Esophagus muscularis mucosa (tissue), 4 donors: ENCODE measurements around the gene PPP1R12C. TPM values are rescaled to one million over a fixed set of nuclear protein-coding genes. Genes with fewer than 3 reads are reported as not detected.
A peak's percentile ranks its signal among the peaks of the same experiment; 100 is the strongest.

Experiments used
- DNase-seq: peaks from one replicate; pipeline ENCODE4 v3.0.0-alpha.2; 2017; ENCODE audit errors: extremely low spot score
- H3K27ac ChIP-seq, 4 donors: fragments of 200-600 bp; sonication (generic); replicated peaks in 1 of 4; 1 replicate in 3 of 4; 2 replicates in 1 of 4; pipeline ENCODE4 v1.5.1; 2016 to 2019; ENCODE audit warnings: mild to moderate bottlenecking in 1 of 4
- H3K27me3 ChIP-seq, 4 donors: fragments of 200-600 bp; sonication (generic); one replicate each; pipeline versions ENCODE4 v1.5.1 to v1.6.0; 2016 to 2019
- H3K36me3 ChIP-seq, 4 donors: fragments of 200-600 bp; sonication (generic); one replicate each; pipeline ENCODE4 v1.5.1; 2016 to 2019
- H3K4me1 ChIP-seq, 4 donors: fragments of 200-600 bp; sonication (generic); one replicate each; pipeline ENCODE4 v1.5.1; 2016 to 2019
- H3K4me3 ChIP-seq, 4 donors: fragments of 200-600 bp; sonication (generic); 1 replicate in 2 of 4; 2 replicates in 2 of 4; pipeline ENCODE4 v1.5.1; 2016 to 2019; ENCODE audit warnings: mild to moderate bottlenecking in 4 of 4, moderate library complexity in 1 of 4
- H3K9me3 ChIP-seq, 4 donors: fragments of 200-600 bp; sonication (generic); 1 replicate in 3 of 4; 2 replicates in 1 of 4; pipeline ENCODE4 v1.5.1; 2016 to 2019
- CTCF ChIP-seq, 3 experiments: fragments of 200-600 bp in 2 of 3; fragments of 450-650 bp in 1 of 3; sonication (generic) in 2 of 3; IDR thresholded peaks; one replicate each; pipeline ENCODE4 v1.5.1; 2017 to 2019; ENCODE audit warnings: antibody characterized with exemption in 3 of 3, mild to moderate bottlenecking in 2 of 3, moderate library complexity in 1 of 3
- EP300 ChIP-seq: sonication (generic); formaldehyde crosslinking; IDR thresholded peaks from one replicate; pipeline ENCODE4 v1.6.1; 2017; ENCODE audit warnings: antibody characterized with exemption
- POLR2A ChIP-seq: fragments of 450-650 bp; IDR thresholded peaks from one replicate; pipeline ENCODE4 v1.6.1; 2017; ENCODE audit warnings: antibody characterized with exemption, moderate library complexity, mild to moderate bottlenecking, low read depth
- POLR2AphosphoS5 ChIP-seq, 2 donors: sonication (generic); formaldehyde crosslinking; IDR thresholded peaks; one replicate each; pipeline ENCODE4 v1.6.1; 2017; ENCODE audit warnings: antibody characterized with exemption in 2 of 2
- WGBS: methylation state at CpG from one replicate; pipeline ENCODE4 v1.1.5; 2018; 5-methylcytosine and 5-hydroxymethylcytosine counted together
- intact Hi-C: fragments of 100-400 bp; cut with DNase I; formaldehyde crosslinking; loops from one replicate; pipeline ENCODE4 v1.15.1; 2023
- total RNA-seq, 4 donors: library from RNA; depleted of rRNA; stranded (reverse); fragments of >200 nt; gene quantifications; one replicate each; pipeline versions ENCODE4 v1.1.0 to v1.2.1, GENCODE V29; 2016

Gene PPP1R12C
- total RNA-seq, 4 donors from 2014 or later: 257 to 451 (median 351) TPM

- Histone ChIP-seq H3K27me3 (peaks cover 18 to 57% (median 42%) of the 10 kb centered on the region in 4 donors), H3K27ac (peak overlapping the region in 2 of 4 donors; percentile 20 to 47)
- intact Hi-C loops: no loop called here
These were observed 31.3 kb downstream of the PPP1R12C start for GRCh38 chr19:55085923-55086715.

GRCh38 chr19:55084416-55084815 is 33.0 kb downstream of the PPP1R12C start:
- TF ChIP-seq EP300 (no peak), POLR2A (no peak), CTCF (IDR thresholded peaks at IDR 0.05) (no peak), POLR2AphosphoS5 (IDR thresholded peaks at IDR 0.05) (no peak)
- Histone ChIP-seq H3K4me1 (peaks cover 44 to 72% (median 63%) of the 10 kb centered on the region in 4 donors), H3K27me3 (peaks cover 18 to 74% (median 58%) of the 10 kb centered on the region in 4 donors)

More at GRCh38 chr19:55085923-55086715, 31.3 kb downstream of the PPP1R12C start:
- 25% methylated on average over 18 of the region's 35 CpGs for WGBS
- H3K4me3 ChIP-seq: peak overlapping the region; percentile 51 to 60 (median 54)
- peaks cover 7 to 17% (median 14%) of the 10 kb centered on the region in 4 donors for H3K36me3 ChIP-seq
- peaks cover 35 to 62% (median 49%) of the 10 kb centered on the region in 4 donors for H3K4me1 ChIP-seq
- TF ChIP-seq EP300 (no peak), POLR2A (no peak), CTCF (IDR thresholded peaks at IDR 0.05) (no peak), POLR2AphosphoS5 (IDR thresholded peaks at IDR 0.05) (no peak)
- H3K9me3 ChIP-seq: no peaks in the 10 kb centered on the region
- DNase-seq: no peak

GRCh38 chr19:55083004-55083850 is 34.2 kb downstream of the PPP1R12C start:
- intact Hi-C loops: no loop called here
- no peak overlapping the region for H3K27ac ChIP-seq
- no peaks in the 10 kb centered on the region for H3K9me3 ChIP-seq
- peaks cover 18 to 82% (median 60%) of the 10 kb centered on the region in 4 donors for H3K27me3 ChIP-seq
- no peak for DNase-seq
- no peaks in the 10 kb centered on the region for H3K36me3 ChIP-seq
- TF ChIP-seq CTCF (IDR thresholded peaks at IDR 0.05) (no peak), EP300 (no peak), POLR2AphosphoS5 (IDR thresholded peaks at IDR 0.05) (no peak), POLR2A (no peak)
- 43% methylated on average over 34 of the region's 42 CpGs for WGBS
- H3K4me3 ChIP-seq: no peak overlapping the region
- peaks cover 43 to 61% (median 54%) of the 10 kb centered on the region in 4 donors for H3K4me1 ChIP-seq

More at GRCh38 chr19:55084416-55084815, 33.0 kb downstream of the PPP1R12C start:
- H3K9me3 ChIP-seq: no peaks in the 10 kb centered on the region
- H3K36me3 ChIP-seq: peaks cover 0 to under 1% (median 0%) of the 10 kb centered on the region in 4 donors
- intact Hi-C loops: no loop called here
- H3K4me3 ChIP-seq: no peak overlapping the region
- DNase-seq: no peak
- H3K27ac ChIP-seq: no peak overlapping the region
- WGBS: 76% methylated on average over 10 of the region's 10 CpGs

GRCh38 chr19:55082020-55082851 is 35.2 kb downstream of the PPP1R12C start:
- 5% methylated on average over 40 of the region's 64 CpGs for WGBS
- Histone ChIP-seq H3K4me1 (peaks cover 33 to 51% (median 44%) of the 10 kb centered on the region in 4 donors), H3K36me3 (no peaks in the 10 kb centered on the region), H3K4me3 (peak overlapping the region; percentile 39 to 57 (median 46)), H3K27me3 (peaks cover 18 to 91% (median 60%) of the 10 kb centered on the region in 4 donors), H3K9me3 (no peaks in the 10 kb centered on the region), H3K27ac (no peak overlapping the region)
- intact Hi-C loops: no loop called here
- TF ChIP-seq POLR2AphosphoS5 (IDR thresholded peaks at IDR 0.05): no peak
- no peak for TF ChIP-seq POLR2A
- TF ChIP-seq EP300: no peak
- no peak for TF ChIP-seq CTCF (IDR thresholded peaks at IDR 0.05)
- DNase-seq: no peak
